Esophagus squamous epithelium (tissue), 5 donors: Measurements from ENCODE around the gene ZNF12. TPM values are rescaled to one million over a fixed set of nuclear protein-coding genes. Genes with fewer than 3 reads are reported as not detected.

ENCODE experiments used
- DNase-seq: peaks from one replicate; lab custom pipeline; 2025; lab: John Stamatoyannopoulos, UW
- H3K27ac ChIP-seq, 4 donors: fragments of 200-600 bp; sonication (generic); one replicate each; pipeline ENCODE4 v1.5.1; 2016 to 2019; ENCODE audit warnings: mild to moderate bottlenecking in 1 of 4
- H3K27me3 ChIP-seq, 4 donors: fragments of 200-600 bp; sonication (generic); 1 replicate in 3 of 4; 2 replicates in 1 of 4; pipeline versions ENCODE4 v1.5.1 to v1.6.0; 2017 to 2021; ENCODE audit warnings: antibody characterized with exemption in 1 of 4
- H3K36me3 ChIP-seq, 3 donors: fragments of 200-600 bp; sonication (generic); one replicate each; pipeline ENCODE4 v1.5.1; 2016 to 2019
- H3K4me1 ChIP-seq, 3 donors: fragments of 200-600 bp; sonication (generic); one replicate each; pipeline ENCODE4 v1.5.1; 2017 to 2019
- H3K4me3 ChIP-seq, 4 donors: fragments of 200-600 bp; sonication (generic); 1 replicate in 3 of 4; 2 replicates in 1 of 4; pipeline ENCODE4 v1.5.1; 2016 to 2019; ENCODE audit warnings: mild to moderate bottlenecking in 2 of 4, moderate library complexity in 1 of 4
- H3K9me3 ChIP-seq, 3 donors: fragments of 200-600 bp; sonication (generic); one replicate each; pipeline ENCODE4 v1.5.1; 2016 to 2019
- CTCF ChIP-seq, 6 experiments: fragments of 450-650 bp in 4 of 6; fragments of 200-600 bp in 2 of 6; sonication (generic) in 2 of 6; IDR thresholded peaks; one replicate each; pipeline ENCODE4 v1.5.1; 2016 to 2019; ENCODE audit warnings: antibody characterized with exemption in 6 of 6, mild to moderate bottlenecking in 4 of 6, moderate library complexity in 4 of 6
- POLR2A ChIP-seq, 4 donors: fragments of 450-650 bp; IDR thresholded peaks; one replicate each; pipeline ENCODE4 v1.6.1; 2017; ENCODE audit warnings: antibody characterized with exemption in 4 of 4, mild to moderate bottlenecking in 4 of 4, moderate library complexity in 3 of 4
- WGBS, 2 donors: methylation state at CpG; one replicate each; pipeline ENCODE4 v1.1.5; 2018; 5-methylcytosine and 5-hydroxymethylcytosine counted together
- intact Hi-C: fragments of 100-400 bp; cut with DNase I; formaldehyde crosslinking; loops from one replicate; pipeline ENCODE4 v1.15.0; 2022
- total RNA-seq, 4 donors: library from RNA; depleted of rRNA; stranded (reverse); fragments of >200 nt; gene quantifications; one replicate each; pipeline ENCODE4 v1.1.0, GENCODE V29; 2016
- donor health status: DM: yes; HTN: yes; CAD: no.

ZNF12 gene
- total RNA-seq, 4 donors from 2014 or later: 8.6 to 22.3 (median 11.3) TPM

GRCh38 chr7:6649241-6649961 is 57.3 kb downstream of the ZNF12 start:
- peaks cover 26 to 100% (median 45%) of the 10 kb centered on the region in 3 donors for H3K36me3 ChIP-seq
- H3K4me1 ChIP-seq: no peaks in the 10 kb centered on the region
- intact Hi-C loops: no loop called here
- TF ChIP-seq CTCF (IDR thresholded peaks at IDR 0.05) (no peak), POLR2A (IDR thresholded peaks at IDR 0.05) (no peak)
- no peak for DNase-seq
- no peak overlapping the region for H3K27ac ChIP-seq
- 72% methylated on average over 4 of the region's 13 CpGs; no CpG with 5 or more reads in 1 of the 2 donors for WGBS, 2 donors
- H3K9me3 ChIP-seq: peaks cover 0 to 11% (median 0%) of the 10 kb centered on the region in 3 donors
- no peaks in the 10 kb centered on the region for H3K27me3 ChIP-seq
- H3K4me3 ChIP-seq: no peak overlapping the region

GRCh38 chr7:6648815-6649104 is 58.0 kb downstream of the ZNF12 start:
- peaks cover 26 to 100% (median 48%) of the 10 kb centered on the region in 3 donors for H3K36me3 ChIP-seq
- TF ChIP-seq POLR2A (IDR thresholded peaks at IDR 0.05): no peak
- TF ChIP-seq CTCF (IDR thresholded peaks at IDR 0.05): no peak
- H3K27me3 ChIP-seq: no peaks in the 10 kb centered on the region
- no peak overlapping the region for H3K27ac ChIP-seq
- no peaks in the 10 kb centered on the region for H3K4me1 ChIP-seq
- no peak for DNase-seq
- 85 to 93% methylated on average over 3 of the region's 5 CpGs for WGBS, 2 donors
- H3K9me3 ChIP-seq: peaks cover 0 to 11% (median 0%) of the 10 kb centered on the region in 3 donors
- intact Hi-C loops: no loop called here
- no peak overlapping the region for H3K4me3 ChIP-seq

- TF ChIP-seq CTCF (IDR thresholded peaks at IDR 0.05) (no peak), POLR2A (IDR thresholded peaks at IDR 0.05) (no peak)
- no peak overlapping the region for H3K27ac ChIP-seq
- 87 to 96% methylated on average over 9 to 12 of the region's 17 CpGs for WGBS, 2 donors
- H3K36me3 ChIP-seq: peaks cover 32 to 100% (median 49%) of the 10 kb centered on the region in 3 donors
- no peak for DNase-seq
- H3K9me3 ChIP-seq: peaks cover 0 to 10% (median 0%) of the 10 kb centered on the region in 3 donors
- no peaks in the 10 kb centered on the region for H3K27me3 ChIP-seq
- H3K4me1 ChIP-seq: no peaks in the 10 kb centered on the region
- intact Hi-C loops: no loop called here
- H3K4me3 ChIP-seq: no peak overlapping the region
Measured at GRCh38 chr7:6648066-6648814, 58.5 kb downstream of the ZNF12 start.

GRCh38 chr7:6647541-6647940 is 59.2 kb downstream of the ZNF12 start:
- peaks cover 35 to 100% (median 52%) of the 10 kb centered on the region in 3 donors for H3K36me3 ChIP-seq
- TF ChIP-seq POLR2A (IDR thresholded peaks at IDR 0.05): no peak
- no peak for TF ChIP-seq CTCF (IDR thresholded peaks at IDR 0.05)
- H3K27me3 ChIP-seq: no peaks in the 10 kb centered on the region
- H3K9me3 ChIP-seq: peaks cover 0 to 3% (median 0%) of the 10 kb centered on the region in 3 donors
- intact Hi-C loops: no loop called here
- no peak overlapping the region for H3K4me3 ChIP-seq
- no peak overlapping the region for H3K27ac ChIP-seq
- no peaks in the 10 kb centered on the region for H3K4me1 ChIP-seq
- WGBS, 2 donors: 70 to 92% methylated on average over 2 to 8 of the region's 14 CpGs
- DNase-seq: no peak

- Histone ChIP-seq H3K27me3 (no peaks in the 10 kb centered on the region), H3K9me3 (no peaks in the 10 kb centered on the region), H3K4me1 (no peaks in the 10 kb centered on the region), H3K27ac (no peak overlapping the region), H3K36me3 (peaks cover 33 to 100% (median 52%) of the 10 kb centered on the region in 3 donors), H3K4me3 (no peak overlapping the region)
- WGBS, 2 donors: 93 to 100% methylated on average over 1 to 2 of the region's 8 CpGs
- intact Hi-C loops: no loop called here
- no peak for DNase-seq
- TF ChIP-seq POLR2A (IDR thresholded peaks at IDR 0.05): no peak
- TF ChIP-seq CTCF (IDR thresholded peaks at IDR 0.05): no peak
Measured at GRCh38 chr7:6647080-6647479, 59.7 kb downstream of the ZNF12 start.
